GM18526 (cell line): ENCODE data around the gene GLUD2.
"Not testable (repeated sequence)": the region's sequence is repeated elsewhere in the genome, so short reads cannot be mapped to it uniquely, and the experiment has no call there.

ENCODE experiments used
- POLR2A ChIP-seq: IDR thresholded peaks from 3 replicates; pipeline ENCODE4 v1.6.1; 2011; ENCODE audit not compliant: insufficient read length; ENCODE audit errors: extremely low read depth

The GLUD2 gene

DNA sequence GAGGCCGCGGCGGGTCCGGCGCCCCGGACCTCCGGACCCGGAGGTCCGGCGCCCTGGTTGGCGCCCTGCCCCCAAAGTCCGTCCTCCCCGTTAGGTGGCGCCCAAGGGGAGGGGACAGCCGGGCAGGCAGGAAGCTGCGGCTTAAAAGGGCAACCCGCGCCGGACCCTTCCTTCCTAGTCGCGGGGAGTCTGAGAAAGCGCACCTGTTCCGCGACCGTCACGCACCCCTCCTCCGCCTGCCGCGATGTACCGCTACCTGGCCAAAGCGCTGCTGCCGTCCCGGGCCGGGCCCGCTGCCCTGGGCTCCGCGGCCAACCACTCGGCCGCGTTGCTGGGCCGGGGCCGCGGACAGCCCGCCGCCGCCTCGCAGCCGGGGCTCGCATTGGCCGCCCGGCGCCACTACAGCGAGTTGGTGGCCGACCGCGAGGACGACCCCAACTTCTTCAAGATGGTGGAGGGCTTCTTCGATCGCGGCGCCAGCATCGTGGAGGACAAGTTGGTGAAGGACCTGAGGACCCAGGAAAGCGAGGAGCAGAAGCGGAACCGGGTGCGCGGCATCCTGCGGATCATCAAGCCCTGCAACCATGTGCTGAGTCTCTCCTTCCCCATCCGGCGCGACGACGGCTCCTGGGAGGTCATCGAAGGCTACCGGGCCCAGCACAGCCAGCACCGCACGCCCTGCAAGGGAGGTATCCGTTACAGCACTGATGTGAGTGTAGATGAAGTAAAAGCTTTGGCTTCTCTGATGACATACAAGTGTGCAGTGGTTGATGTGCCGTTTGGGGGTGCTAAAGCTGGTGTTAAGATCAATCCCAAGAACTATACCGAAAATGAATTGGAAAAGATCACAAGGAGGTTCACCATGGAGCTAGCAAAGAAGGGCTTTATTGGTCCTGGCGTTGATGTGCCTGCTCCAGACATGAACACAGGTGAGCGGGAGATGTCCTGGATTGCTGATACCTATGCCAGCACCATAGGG is at the start of gene GLUD2:
GLUD2 (plus strand) TSS at position 170 of the 979 bp plus-strand sequence; CDS start at position 245, 75 bp downstream.
- TF ChIP-seq POLR2A = not testable (repeated sequence)

- TF ChIP-seq POLR2A = no peak
Observed at GRCh38 chrX:120999413-120999812, 48.0 kb upstream of the GLUD2 start.

GRCh38 chrX:121000589-121000988 is 46.8 kb upstream of the GLUD2 start:
- no peak for TF ChIP-seq POLR2A

GRCh38 chrX:121008920-121009319 is 38.5 kb upstream of the GLUD2 start:
- no peak for TF ChIP-seq POLR2A

GRCh38 chrX:121009764-121010163 is 37.6 kb upstream of the GLUD2 start:
- no peak for TF ChIP-seq POLR2A

DNA sequence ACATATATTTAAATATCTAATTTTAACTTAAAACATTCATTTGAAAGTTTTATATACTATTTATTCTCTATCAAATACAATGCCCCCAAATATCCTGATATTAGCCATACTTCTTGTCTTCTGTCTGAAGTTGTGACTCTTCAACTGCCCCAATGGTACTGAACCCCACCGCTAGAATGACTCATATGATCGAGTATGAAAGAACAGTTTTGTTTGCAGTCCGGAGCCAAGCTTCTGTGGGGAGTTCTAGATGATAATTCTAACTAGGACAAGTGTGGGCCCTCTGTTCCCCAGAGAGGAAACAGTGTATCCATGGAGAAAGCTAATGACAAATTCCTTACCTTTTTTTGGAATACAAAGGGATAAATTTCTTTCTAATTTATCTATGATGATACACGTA is 37.2 kb upstream of the GLUD2 start:
- no peak for TF ChIP-seq POLR2A

- no peak for TF ChIP-seq POLR2A
Observed at GRCh38 chrX:121011254-121011653, 36.2 kb upstream of the GLUD2 start.

DNA sequence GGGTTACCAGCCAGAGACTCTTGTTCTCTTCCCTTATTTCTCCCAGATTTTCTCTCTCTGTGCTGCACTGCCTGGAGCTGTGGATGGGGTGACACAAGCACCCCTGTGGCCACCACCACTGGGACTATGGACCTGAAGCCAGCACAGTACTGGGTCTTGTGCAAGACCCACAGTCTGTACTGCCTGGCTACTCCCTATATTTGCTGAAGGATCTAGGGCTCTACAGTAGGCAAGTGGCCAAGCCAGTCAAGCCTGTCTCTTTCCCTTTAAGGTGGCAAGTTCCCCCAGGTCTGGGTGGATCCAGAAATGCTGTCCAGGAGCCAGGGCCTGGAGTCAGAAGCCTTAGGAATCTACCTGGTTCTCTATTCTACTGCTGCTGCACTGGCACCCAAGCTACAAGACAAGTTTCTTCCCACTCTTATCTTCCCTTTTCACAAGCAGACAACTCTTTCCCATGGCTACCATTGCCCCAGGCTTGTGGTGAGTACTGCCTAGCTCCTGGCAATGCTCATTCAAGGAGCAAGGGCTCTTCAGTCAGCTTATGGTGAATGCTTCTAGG is 33.4 kb upstream of the GLUD2 start:
- no peak for TF ChIP-seq POLR2A

GRCh38 chrX:121014826-121015225 is 32.6 kb upstream of the GLUD2 start:
- no peak for TF ChIP-seq POLR2A

- TF ChIP-seq POLR2A = no peak
Observed at GRCh38 chrX:121028419-121028818, 19.0 kb upstream of the GLUD2 start.

DNA sequence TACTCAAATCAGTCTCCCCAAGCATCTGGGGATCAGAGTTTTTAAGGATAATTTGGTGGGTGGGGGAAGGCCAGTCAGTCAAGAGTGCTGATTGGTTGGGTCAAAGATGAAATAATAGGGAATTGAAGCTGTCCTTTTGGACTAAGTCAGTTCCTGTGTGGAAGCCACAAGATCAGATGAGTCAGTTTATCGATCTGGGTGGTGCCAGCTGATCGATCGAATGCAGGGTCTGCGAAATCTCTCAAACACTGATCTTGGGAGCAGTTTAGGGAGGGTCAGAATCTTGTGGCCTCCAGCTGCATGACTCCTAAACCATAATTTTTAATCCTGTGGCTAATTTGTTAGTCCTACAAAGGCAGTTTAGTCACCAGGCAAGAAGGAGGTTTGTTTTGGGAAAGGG is 17.3 kb upstream of the GLUD2 start:
- TF ChIP-seq POLR2A = no peak

GRCh38 chrX:121032531-121032930 is 14.9 kb upstream of the GLUD2 start:
- TF ChIP-seq POLR2A = no peak

DNA sequence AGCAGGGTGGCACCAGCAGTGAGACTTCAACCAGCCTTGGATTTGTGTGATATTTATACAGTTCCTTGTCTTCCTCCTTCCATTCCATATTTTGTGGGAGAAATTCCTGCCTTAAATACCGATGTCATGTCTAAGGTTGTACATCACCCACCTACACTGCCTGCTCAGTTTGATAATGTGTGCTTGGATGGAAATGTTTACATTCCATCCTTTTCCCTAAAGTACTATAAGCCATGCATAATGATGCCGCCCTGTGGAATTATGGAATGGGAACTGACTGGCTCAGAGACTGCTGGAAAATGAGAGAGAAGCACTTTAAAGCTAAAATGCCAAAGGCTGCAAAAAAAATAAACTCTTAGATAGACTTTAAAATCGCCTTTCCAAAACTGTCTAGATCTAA is 11.3 kb upstream of the GLUD2 start:
- no peak for TF ChIP-seq POLR2A

- TF ChIP-seq POLR2A = no peak
Observed at GRCh38 chrX:121036951-121037350, 10.5 kb upstream of the GLUD2 start.

DNA sequence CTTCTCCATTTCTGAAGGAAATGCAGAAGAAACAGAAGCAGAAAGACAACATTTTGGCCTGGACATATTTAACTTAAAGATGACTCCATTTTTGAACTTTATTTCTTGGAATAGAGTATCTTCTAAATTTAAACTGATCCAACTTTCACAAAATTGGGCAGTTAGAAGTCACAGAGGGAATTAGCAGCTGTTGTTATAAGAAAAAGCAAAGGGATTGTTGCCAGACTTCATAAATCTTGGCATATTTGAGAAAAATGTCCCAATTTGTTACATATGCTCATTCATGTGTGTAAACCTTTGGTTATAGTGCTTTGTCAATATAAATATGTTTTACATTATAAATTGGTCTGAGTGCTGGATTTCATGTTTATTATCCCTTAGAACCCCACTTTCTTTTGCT is 3.4 kb downstream of the GLUD2 start:
- TF ChIP-seq POLR2A = no peak

- no peak for TF ChIP-seq POLR2A
Observed at GRCh38 chrX:121052122-121052521, 4.7 kb downstream of the GLUD2 start.
